CD4-positive, alpha-beta T cell treated with Interleukin-10 for 1 hour (primary cell): ENCODE measurements around the gene BTBD8.

Experiments
- DNase-seq: peaks from one replicate; pipeline ENCODE4 v3.0.0-alpha.2; 2020

BTBD8 gene

GRCh38 chr1:92094595-92094994, 14.4 kb downstream of the BTBD8 start:
- DNase-seq = no peak

DNA sequence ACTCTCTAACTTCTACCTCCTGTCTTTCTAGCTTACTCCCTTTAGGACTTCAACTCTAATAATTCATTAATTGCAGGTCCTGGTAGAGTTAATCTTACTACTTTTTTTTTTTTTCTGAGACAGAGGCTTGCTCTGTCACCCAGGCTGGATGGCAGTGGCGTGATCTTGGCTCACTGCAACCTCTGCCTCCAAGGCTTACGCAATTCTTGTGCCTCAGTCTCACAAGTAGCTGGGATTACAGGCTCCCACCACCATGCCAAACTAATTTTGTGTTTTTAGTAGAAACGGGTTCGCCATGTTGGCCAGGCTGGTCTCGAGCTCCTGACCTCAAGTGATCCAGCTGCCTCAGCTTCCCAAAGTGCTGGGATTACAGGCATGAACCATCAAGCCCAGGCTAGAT, 15.7 kb downstream of the BTBD8 start:
- no peak for DNase-seq

DNA sequence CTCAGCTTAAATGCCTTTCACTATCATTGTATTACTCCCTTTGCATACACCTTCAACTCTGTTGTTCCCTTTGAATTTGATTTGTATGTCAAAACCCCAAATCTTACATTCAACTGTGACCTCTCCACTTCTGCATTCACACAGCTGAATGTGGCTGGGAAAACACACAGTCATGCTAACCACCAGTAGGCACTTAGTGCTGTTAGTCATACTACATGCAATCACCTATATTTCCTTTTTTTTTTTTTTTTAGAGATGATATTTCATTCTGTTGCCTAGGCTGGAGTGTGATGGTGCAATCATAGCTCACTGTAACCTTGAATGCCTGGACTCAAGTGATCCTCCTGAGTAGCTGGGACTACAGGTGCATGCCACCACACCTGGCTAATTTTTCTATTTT, 16.2 kb downstream of the BTBD8 start:
- DNase-seq = no peak

DNA sequence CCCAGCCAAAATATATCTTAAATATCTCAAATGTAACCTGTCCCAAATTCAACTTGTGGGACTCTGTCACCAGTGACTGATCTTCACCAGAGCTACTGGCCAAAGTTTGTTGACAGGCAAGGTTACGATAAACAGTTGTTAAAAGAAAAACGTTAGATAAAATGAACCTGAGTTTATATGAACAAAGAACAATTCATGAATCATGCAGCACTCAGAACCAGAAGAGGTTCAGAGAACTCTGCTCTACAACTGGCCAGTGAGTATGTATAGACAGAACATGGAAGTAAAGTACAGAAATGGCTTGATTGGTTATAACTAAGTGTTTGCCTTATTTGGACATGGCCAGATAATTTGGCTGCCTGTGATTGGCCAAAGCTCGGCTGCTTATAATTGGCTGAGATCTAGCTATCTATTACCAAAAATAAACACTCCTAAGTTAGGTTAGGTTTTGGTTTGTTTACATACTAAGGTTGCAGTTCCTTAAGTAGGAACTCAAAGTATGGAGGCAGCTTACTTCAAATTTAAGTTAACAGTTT, 25.5 kb downstream of the BTBD8 start:
- no peak for DNase-seq

DNA sequence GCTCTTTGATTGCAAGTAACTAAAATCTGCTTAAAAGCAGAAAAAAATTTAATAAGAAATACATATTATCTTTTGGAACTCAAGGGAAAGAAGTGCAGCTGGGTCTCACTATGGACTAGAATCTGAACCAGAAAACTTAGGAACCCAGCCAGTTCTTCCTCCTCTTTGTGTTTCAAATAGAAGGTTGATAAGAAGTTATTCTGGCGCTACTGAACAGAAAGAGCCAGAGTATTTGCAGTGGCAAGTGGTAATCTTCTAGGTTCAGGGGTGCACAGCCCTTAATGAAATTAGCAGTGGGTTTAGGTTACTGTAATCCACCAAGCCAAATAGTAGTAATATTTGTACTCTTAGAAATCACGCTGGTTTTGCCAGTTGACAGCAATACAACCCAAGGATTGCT, 28.5 kb downstream of the BTBD8 start:
- no peak for DNase-seq

- DNase-seq = no peak
Observed at GRCh38 chr1:92117526-92117925, 37.4 kb downstream of the BTBD8 start.

DNA sequence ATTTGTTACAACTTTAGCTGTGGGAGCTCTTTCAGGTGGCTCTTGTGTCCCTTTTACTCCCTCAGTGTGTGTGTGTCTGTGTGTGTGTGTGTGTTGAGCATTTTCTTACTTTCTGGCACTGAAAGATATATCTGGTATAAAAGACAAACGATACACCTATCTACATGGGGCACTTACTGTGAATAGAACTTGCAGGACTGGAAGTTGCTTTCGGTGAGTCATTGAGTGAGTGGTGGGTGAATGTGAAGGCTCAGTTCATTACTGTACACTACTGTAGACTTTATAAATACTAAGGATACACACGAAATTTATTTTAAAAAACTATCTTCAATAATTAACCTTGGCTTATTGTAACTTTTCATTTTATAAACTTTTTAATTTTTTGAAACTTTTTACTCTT, 38.7 kb downstream of the BTBD8 start:
- DNase-seq = no peak

- no peak for DNase-seq
Observed at GRCh38 chr1:92123868-92124267, 43.7 kb downstream of the BTBD8 start.

GRCh38 chr1:92125204-92125603, 45.1 kb downstream of the BTBD8 start:
- DNase-seq = no peak

DNA sequence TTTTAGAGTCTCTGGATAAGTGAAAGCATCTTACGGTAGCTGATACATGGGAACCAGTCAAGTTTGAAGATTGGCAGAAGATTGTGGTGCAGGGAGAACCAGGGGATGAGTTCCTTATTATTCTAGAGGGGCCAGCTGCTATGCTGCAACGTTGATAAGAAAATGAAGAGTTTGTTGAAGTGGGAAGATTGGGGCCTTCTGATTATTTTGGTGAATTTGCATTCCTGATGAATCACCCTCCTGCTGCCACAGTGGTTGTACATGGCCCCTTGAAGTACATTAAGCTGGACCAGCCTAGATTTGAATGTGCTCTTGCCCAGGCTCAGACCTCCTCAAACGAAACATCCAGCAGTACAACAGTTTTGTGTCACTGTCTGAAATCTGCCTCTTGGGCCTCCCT, 45.9 kb downstream of the BTBD8 start:
- no peak for DNase-seq

DNA sequence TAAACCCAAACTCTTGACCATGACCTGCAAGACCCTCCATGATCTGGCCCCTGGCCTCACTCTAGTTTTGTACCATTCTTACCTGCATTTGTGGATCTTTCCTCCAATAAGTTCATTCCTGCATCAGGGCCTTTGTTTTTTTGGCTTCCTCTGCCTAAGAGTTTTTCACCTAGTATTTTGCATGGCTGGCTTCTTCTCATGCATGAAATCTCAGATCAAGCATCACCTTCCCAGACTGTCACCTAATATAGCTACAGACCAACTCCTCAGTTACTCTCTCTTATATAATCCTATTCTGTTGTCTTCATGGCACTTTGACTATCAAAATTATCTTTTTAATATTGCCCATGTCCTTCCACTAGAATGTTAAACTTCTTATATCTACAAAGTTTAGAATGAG, 54.2 kb downstream of the BTBD8 start:
- DNase-seq = no peak

DNA sequence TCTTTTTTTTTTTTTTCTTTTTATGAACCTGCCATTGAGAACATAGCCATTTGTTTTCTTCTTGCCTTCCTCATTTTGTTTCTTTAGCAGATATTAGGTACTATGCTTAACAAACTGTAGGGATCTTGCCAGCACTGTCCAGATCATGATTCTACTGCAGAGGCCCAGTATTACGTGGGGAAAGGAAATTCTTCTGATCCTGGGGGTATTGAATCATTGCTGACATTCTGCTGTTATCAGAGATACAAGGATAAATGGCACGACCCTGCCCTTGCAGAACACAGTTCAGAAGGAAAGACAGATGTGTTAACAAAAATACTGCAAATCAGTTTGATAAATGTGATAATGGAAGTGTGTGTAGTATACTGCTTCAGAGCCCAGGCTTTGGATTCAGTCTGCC, 56.2 kb downstream of the BTBD8 start:
- no peak for DNase-seq

DNA sequence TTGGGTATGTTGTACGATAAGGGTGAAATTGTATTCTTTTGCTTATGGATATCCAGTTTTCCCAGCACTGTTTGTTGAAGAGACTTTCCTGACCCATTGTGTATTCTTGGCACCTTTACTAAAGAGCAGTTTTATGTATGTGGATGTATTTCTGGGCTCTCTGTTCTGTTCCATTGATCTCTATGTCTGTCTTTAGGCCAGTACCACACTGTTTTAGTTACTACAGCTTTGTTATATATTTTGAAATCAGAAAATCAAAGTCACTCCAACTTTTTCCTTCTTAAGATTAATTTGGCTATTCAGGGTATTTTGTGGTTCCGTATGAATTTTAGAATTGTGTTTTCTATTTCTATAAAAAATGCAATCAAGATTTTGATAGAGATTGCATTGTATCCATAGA, 74.8 kb downstream of the BTBD8 start:
- no peak for DNase-seq

DNA sequence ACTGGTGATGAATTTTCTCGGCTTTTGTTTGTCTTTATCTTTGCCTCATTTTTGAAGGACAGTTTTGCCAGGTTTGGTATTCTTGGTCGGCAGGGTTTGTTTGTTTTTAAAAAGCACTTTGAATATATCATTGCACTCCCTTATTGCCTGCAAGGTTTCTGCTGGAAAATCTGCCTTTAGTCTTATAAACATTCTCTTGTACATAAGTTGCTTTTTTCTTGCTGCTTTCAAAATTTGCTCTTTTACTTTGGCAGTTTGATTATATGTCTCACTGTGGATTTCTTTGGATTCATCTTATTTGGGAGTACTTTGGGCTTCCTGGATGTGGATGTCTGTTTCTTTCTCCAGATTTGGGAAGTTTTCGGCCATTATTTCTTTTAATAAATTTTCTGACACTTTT, 79.4 kb downstream of the BTBD8 start:
- DNase-seq = no peak

DNA sequence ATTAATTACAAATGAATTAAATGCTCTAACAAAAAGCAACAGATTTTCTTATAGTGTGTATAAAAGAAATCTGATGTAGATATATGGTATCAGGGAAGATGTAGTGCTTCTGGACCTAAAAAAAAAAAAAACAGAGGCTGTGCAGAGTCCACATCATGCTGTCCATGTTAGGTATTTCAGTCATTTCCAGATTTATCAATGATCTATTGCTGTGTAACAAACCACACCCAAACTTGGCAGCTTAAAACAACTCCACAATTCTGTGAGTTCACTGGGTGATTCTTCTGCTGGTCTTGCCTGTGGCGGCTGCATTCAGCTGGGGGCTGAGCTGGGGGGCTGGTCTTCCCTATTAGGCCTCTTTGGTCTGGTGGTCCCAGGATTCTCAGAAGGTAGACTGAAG, 85.2 kb downstream of the BTBD8 start:
- DNase-seq = no peak

DNA sequence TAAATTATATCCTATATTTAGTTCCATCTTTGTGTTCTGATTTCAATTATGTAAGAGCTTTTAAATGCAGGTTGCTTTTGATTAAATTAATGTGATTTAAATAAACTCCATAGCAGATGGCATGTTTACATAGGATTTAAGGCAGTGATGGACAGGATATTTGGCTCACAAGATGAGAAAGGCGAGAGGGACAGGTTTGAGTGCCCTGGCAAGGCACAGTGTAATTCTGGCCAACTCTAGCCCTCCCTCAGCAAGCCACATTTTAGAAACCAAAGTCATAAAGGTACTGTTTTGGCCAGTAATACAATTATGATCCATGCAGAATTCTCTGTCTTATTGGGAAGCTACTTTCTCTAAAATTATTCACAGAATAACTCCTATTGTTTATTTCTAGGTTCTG, 87.0 kb downstream of the BTBD8 start:
- no peak for DNase-seq

- DNase-seq = no peak
Observed at GRCh38 chr1:92168657-92169056, 88.5 kb downstream of the BTBD8 start.

DNA sequence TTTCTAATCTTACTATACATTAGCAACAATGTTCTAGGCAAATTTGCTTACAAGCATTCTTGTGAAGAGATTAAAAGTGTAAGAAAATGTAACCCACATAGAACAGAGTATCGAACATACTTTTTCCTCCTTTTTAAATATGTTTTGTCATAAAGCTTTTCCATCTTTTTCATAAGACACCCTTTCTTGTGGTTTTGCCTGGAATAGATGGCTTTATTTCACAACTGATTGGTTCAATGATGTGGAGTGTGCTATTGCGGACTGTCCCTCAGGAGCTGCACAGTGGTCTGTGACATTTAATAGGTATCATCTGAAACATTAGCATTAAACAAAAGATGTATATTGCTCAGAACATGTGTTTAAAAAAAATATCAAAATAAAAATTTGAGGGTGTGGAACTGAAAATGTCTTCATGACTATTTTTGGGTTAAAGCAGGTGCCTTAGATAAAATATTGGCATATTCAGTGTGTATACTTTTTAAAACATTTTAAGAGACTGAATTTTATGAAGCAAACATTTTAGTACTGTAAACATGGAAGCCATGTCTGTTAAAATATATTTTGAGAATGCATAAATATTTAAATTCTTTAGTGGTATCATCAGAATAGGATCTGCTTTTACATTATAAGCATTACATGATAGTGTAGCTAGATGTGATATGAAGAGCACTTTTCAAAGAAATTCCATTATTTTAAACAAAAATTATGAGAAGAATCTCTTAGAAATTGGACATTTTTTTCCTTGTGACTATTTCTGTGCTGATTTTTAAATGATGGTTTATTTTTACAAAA, 89.3 kb downstream of the BTBD8 start:
- no peak for DNase-seq

DNA sequence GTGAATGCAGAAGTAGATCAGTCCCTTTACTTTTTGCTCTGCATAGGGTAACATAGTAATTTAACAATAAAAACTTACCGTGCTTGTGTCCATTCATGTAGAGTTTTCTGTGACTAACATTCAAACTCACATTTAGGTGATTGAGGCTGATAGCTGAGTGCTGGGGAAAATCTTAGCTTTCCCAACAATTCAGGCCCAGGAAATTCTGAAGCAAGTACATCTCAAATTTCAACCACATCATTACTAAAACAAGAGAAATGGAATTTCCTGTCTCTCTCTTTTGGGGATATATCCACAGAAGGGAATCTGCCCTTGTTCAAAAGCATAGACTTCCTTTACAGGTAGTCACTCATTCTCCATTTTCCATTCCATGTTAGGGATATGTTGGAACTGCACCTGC, 104.5 kb downstream of the BTBD8 start:
- no peak for DNase-seq

GRCh38 chr1:92186081-92186480, 105.9 kb downstream of the BTBD8 start:
- DNase-seq = no peak

GRCh38 chr1:92188436-92189255, 108.5 kb downstream of the BTBD8 start:
- DNase-seq = no peak

GRCh38 chr1:92191726-92192125, 111.6 kb downstream of the BTBD8 start:
- DNase-seq = no peak

DNA sequence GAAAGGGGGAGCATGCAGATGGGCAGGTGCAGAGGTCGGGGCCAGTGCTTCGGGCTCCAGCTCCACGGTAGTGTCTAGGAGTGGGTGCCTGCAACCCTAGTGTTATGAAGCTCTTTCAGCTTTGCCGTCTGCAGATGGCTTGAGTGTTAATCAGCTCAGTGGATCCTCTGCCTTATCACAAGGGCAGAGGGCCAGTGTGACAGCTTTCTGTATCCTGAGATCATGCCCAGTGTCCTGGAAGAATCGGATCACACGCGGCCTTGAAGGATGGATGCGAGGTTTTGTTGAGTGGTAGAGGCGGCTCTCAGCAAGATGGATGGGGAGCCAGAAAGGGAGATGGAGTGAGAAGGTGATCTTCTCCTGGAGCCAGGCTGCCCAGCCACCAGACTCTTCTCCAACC, 112.1 kb downstream of the BTBD8 start:
- no peak for DNase-seq

DNA sequence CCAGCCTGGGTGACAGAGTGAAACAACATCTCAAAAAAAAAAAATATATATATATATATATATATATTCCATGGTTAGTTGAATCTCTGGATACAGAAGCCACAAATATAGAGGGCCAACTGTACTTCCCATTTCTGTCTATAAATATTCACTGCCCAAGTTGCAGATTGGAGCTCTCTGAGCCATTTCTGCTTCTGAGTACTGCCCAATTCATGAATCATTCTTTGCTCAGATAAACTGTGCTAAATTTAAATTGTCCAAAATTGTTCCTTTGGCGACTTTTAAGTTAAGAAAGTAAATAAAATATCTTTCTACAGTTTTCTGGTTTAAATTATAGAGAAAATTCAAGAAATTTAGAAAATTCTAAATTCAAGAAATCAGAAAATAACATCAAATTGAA, 114.4 kb downstream of the BTBD8 start:
- no peak for DNase-seq
